Activated CD8-positive, alpha-beta memory T cell treated with anti-CD3 and anti-CD28 coated beads, Interleukin-2, amount 10 ng/mL, durations not matched to agents 7 days and 5 days (primary cell): ENCODE measurements around the gene IFITM2. TPM values are rescaled to one million over a fixed set of nuclear protein-coding genes. Genes with fewer than 3 reads are reported as not detected.
A peak's percentile ranks its signal among the peaks of the same experiment; 100 is the strongest.
"Not testable (repeated sequence)": the region's sequence is repeated elsewhere in the genome, so short reads cannot be mapped to it uniquely, and the experiment has no call there.

Experiments
- ATAC-seq: fragments of 150-1000 bp; cut with Tn5 transposase; one replicate; pipeline ENCODE4 v1.10.0; 2021; ENCODE audit warnings: moderate library complexity
- CTCF ChIA-PET: fragments of 350-600 bp; sonication (Branson Sonifier 250); formaldehyde crosslinking; loops from one replicate; lab custom pipeline; 2021; ENCODE audit warnings: antibody characterized with exemption; lab: Charles Lee
- DNase-seq: peaks from one replicate; pipeline ENCODE4 v3.0.0-alpha.2; 2020
- H3K27ac Mint-ChIP-seq: one replicate; pipeline ENCODE4 v1.8.0; 2021; ENCODE audit warnings: mild to moderate bottlenecking, mixed read lengths
- H3K27me3 Mint-ChIP-seq: one replicate; pipeline ENCODE4 v1.8.0; 2021; ENCODE audit warnings: mixed read lengths
- H3K36me3 Mint-ChIP-seq: one replicate; pipeline ENCODE4 v1.8.0; 2021; ENCODE audit warnings: mild to moderate bottlenecking, mixed read lengths
- H3K4me1 Mint-ChIP-seq: one replicate; pipeline ENCODE4 v1.8.0; 2021; ENCODE audit warnings: mixed read lengths
- H3K4me3 Mint-ChIP-seq: one replicate; pipeline ENCODE4 v1.8.0; 2021; ENCODE audit warnings: mild to moderate bottlenecking, moderate library complexity, mixed read lengths
- H3K9me3 Mint-ChIP-seq: one replicate; pipeline ENCODE4 v1.8.0; 2022; ENCODE audit warnings: low read depth, mixed read lengths
- total RNA-seq, 2 experiments: library from RNA; stranded (reverse); gene quantifications; one replicate each; pipeline ENCODE4 v1.2.3, GENCODE V29; 2021

Gene IFITM2
- total RNA-seq, 2 experiments from 2014 or later: 646 to 1,401 TPM

GRCh38 chr11:319121-319887 lies 11.7 kb downstream of the IFITM2 start:
- not testable (repeated sequence) for H3K27me3 Mint-ChIP-seq, DNase-seq, H3K9me3 Mint-ChIP-seq
- Mint-ChIP-seq H3K4me3 (peak overlapping the region; percentile 76), H3K36me3 (peaks cover 42% of the 10 kb centered on the region), H3K27ac (peak overlapping the region; percentile 83), H3K4me1 (peaks cover 32% of the 10 kb centered on the region)
- CTCF ChIA-PET: interaction anchor here (1.2 kb wide), 1 partner anchor 9 kb away, joined by 3 read pairs; no protein-coding TSS in a partner anchor
- ATAC-seq: peak; percentile 14

- ATAC-seq, H3K27me3 Mint-ChIP-seq, DNase-seq, H3K9me3 Mint-ChIP-seq: not testable (repeated sequence)
- peaks cover 37% of the 10 kb centered on the region for H3K4me1 Mint-ChIP-seq
- H3K4me3 Mint-ChIP-seq: peak overlapping the region; percentile 76
- peaks cover 36% of the 10 kb centered on the region for H3K36me3 Mint-ChIP-seq
- H3K27ac Mint-ChIP-seq: peak overlapping the region; percentile 83
- CTCF ChIA-PET: interaction anchor here (1.2 kb wide), 1 partner anchor 10 kb away, joined by 3 read pairs; no protein-coding TSS in a partner anchor
These were observed 12.3 kb downstream of the IFITM2 start for GRCh38 chr11:319888-320273.

GRCh38 chr11:324156-324555 lies 16.5 kb downstream of the IFITM2 start:
- no peak overlapping the region for H3K27ac Mint-ChIP-seq
- peaks cover 55% of the 10 kb centered on the region for H3K4me1 Mint-ChIP-seq
- no peak overlapping the region for H3K4me3 Mint-ChIP-seq

GRCh38 chr11:324593-325517 lies 17.2 kb downstream of the IFITM2 start:
- H3K9me3 Mint-ChIP-seq, H3K27me3 Mint-ChIP-seq, H3K4me3 Mint-ChIP-seq, DNase-seq, H3K27ac Mint-ChIP-seq, ATAC-seq, H3K36me3 Mint-ChIP-seq: not testable (repeated sequence)
- peaks cover 57% of the 10 kb centered on the region for H3K4me1 Mint-ChIP-seq
- CTCF ChIA-PET: interaction anchor here (1.3 to 3.1 kb wide), 3 partner anchors 13 to 30 kb away, joined by 4 to 12 read pairs (median 7); no protein-coding TSS in a partner anchor

More at GRCh38 chr11:324156-324555, 16.5 kb downstream of the IFITM2 start:
- CTCF ChIA-PET: interaction anchor here (1.3 to 2.3 kb wide), 2 partner anchors 15 to 31 kb away, joined by 4 to 7 read pairs; no protein-coding TSS in a partner anchor
- ATAC-seq (no peak), DNase-seq (no peak)
- H3K9me3 Mint-ChIP-seq: no peaks in the 10 kb centered on the region
- no peaks in the 10 kb centered on the region for H3K27me3 Mint-ChIP-seq
- H3K36me3 Mint-ChIP-seq: peaks cover 8% of the 10 kb centered on the region

GRCh38 chr11:325796-326591 lies 18.4 kb downstream of the IFITM2 start:
- ATAC-seq (no peak), DNase-seq (no peak)
- peak overlapping the region; percentile 97 for H3K27ac Mint-ChIP-seq
- H3K4me3 Mint-ChIP-seq: peak overlapping the region; percentile 63
- CTCF ChIA-PET: interaction anchor here (1.5 to 3.1 kb wide), 3 partner anchors 14 to 30 kb away, joined by 5 to 12 read pairs (median 7); no protein-coding TSS in a partner anchor
- no peaks in the 10 kb centered on the region for H3K9me3 Mint-ChIP-seq
- H3K27me3 Mint-ChIP-seq: peaks cover under 1% of the 10 kb centered on the region
- H3K36me3 Mint-ChIP-seq: no peaks in the 10 kb centered on the region
- H3K4me1 Mint-ChIP-seq: peaks cover 58% of the 10 kb centered on the region

- peak overlapping the region; percentile 97 for H3K27ac Mint-ChIP-seq
- CTCF ChIA-PET: interaction anchor here (1.1 to 3.1 kb wide), 6 partner anchors 10 to 38 kb away, joined by 4 to 12 read pairs (median 5); no protein-coding TSS in a partner anchor
- ATAC-seq: no peak
- H3K27me3 Mint-ChIP-seq: peaks cover 5% of the 10 kb centered on the region
- peaks cover 63% of the 10 kb centered on the region for H3K4me1 Mint-ChIP-seq
- no peak for DNase-seq
- H3K4me3 Mint-ChIP-seq: peak overlapping the region; percentile 63
- H3K9me3 Mint-ChIP-seq: no peaks in the 10 kb centered on the region
- H3K36me3 Mint-ChIP-seq: peaks cover 2% of the 10 kb centered on the region
These were observed 18.9 kb downstream of the IFITM2 start for GRCh38 chr11:326592-326841.

GRCh38 chr11:326842-327580 lies 19.4 kb downstream of the IFITM2 start:
- H3K27ac Mint-ChIP-seq: peak overlapping the region; percentile 97
- ATAC-seq: peak; percentile 67
- CTCF ChIA-PET: interaction anchor here (0.7 to 3.1 kb wide), 13 partner anchors 9 to 122 kb away, joined by 3 to 12 read pairs (median 4); no protein-coding TSS in a partner anchor
- no peaks in the 10 kb centered on the region for H3K9me3 Mint-ChIP-seq
- H3K4me3 Mint-ChIP-seq: peak overlapping the region; percentile 63
- peaks cover 2% of the 10 kb centered on the region for H3K36me3 Mint-ChIP-seq
- peaks cover 68% of the 10 kb centered on the region for H3K4me1 Mint-ChIP-seq
- peak; percentile 90 for DNase-seq
- peaks cover 5% of the 10 kb centered on the region for H3K27me3 Mint-ChIP-seq

GRCh38 chr11:327581-327923 lies 19.9 kb downstream of the IFITM2 start:
- ATAC-seq (no peak), DNase-seq (no peak)
- Mint-ChIP-seq H3K27me3 (peaks cover 5% of the 10 kb centered on the region), H3K27ac (peak overlapping the region; percentile 97), H3K4me3 (peak overlapping the region; percentile 55), H3K9me3 (no peaks in the 10 kb centered on the region), H3K4me1 (peaks cover 71% of the 10 kb centered on the region), H3K36me3 (peaks cover 2% of the 10 kb centered on the region)
- CTCF ChIA-PET: interaction anchor here (0.7 to 3.1 kb wide), 13 partner anchors 8 to 122 kb away, joined by 3 to 12 read pairs (median 4); no protein-coding TSS in a partner anchor

- no peak for ATAC-seq
- H3K4me1 Mint-ChIP-seq: peaks cover 76% of the 10 kb centered on the region
- DNase-seq: no peak
- no peaks in the 10 kb centered on the region for H3K9me3 Mint-ChIP-seq
- CTCF ChIA-PET: interaction anchor here (0.7 to 3.1 kb wide), 10 partner anchors 8 to 121 kb away, joined by 3 to 12 read pairs (median 3); no protein-coding TSS in a partner anchor
- H3K4me3 Mint-ChIP-seq: no peak overlapping the region
- peaks cover 9% of the 10 kb centered on the region for H3K27me3 Mint-ChIP-seq
- peak overlapping the region; percentile 43 for H3K27ac Mint-ChIP-seq
- H3K36me3 Mint-ChIP-seq: peaks cover 2% of the 10 kb centered on the region
These were observed 20.4 kb downstream of the IFITM2 start for GRCh38 chr11:328012-328411.

- H3K4me3 Mint-ChIP-seq, H3K9me3 Mint-ChIP-seq, DNase-seq, ATAC-seq, H3K36me3 Mint-ChIP-seq: not testable (repeated sequence)
- Mint-ChIP-seq H3K27me3 (peaks cover 12% of the 10 kb centered on the region), H3K4me1 (peaks cover 78% of the 10 kb centered on the region), H3K27ac (peak overlapping the region; percentile 78)
- CTCF ChIA-PET: interaction anchor here (0.8 to 2.4 kb wide), 6 partner anchors 11 to 41 kb away, joined by 3 to 9 read pairs (median 4); no protein-coding TSS in a partner anchor
These were observed 21.0 kb downstream of the IFITM2 start for GRCh38 chr11:328516-329100.

- H3K4me3 Mint-ChIP-seq: peak overlapping the region; percentile 43
- peaks cover 12% of the 10 kb centered on the region for H3K27me3 Mint-ChIP-seq
- ATAC-seq: no peak
These were observed 22.3 kb downstream of the IFITM2 start for GRCh38 chr11:329886-330253.

More at GRCh38 chr11:329886-330253, 22.3 kb downstream of the IFITM2 start:
- Mint-ChIP-seq H3K9me3 (no peaks in the 10 kb centered on the region), H3K4me1 (peaks cover 70% of the 10 kb centered on the region), H3K36me3 (peaks cover 2% of the 10 kb centered on the region), H3K27ac (peak overlapping the region; percentile 78)
- no peak for DNase-seq
- CTCF ChIA-PET: interaction anchor here (0.9 to 2.4 kb wide), 8 partner anchors 10 to 79 kb away, joined by 3 to 9 read pairs (median 5); no protein-coding TSS in a partner anchor
